Neural cell (in vitro differentiated cells): Measurements from ENCODE around the gene PITX1. TPM values are rescaled to one million over a fixed set of nuclear protein-coding genes. Genes with fewer than 3 reads are reported as not detected.

Experiments
- H2AFZ ChIP-seq: fragments of 200-600, 300-800 bp; sonication (generic), shearing (Covaris generic); 2 replicates; pipeline ENCODE4 v1.6.0; 2014; ENCODE audit warnings: low read depth, mild to moderate bottlenecking, antibody characterized with exemption, low read length, moderate library complexity
- H3F3A ChIP-seq: fragments of 200-600 bp; shearing (Covaris generic); 2 replicates; pipeline ENCODE4 v1.6.1; 2016; ENCODE audit warnings: mild to moderate bottlenecking, moderate library complexity, mixed read lengths, antibody characterized with exemption, low read length; ENCODE audit not compliant: insufficient read depth, poor library complexity, severe bottlenecking
- H3K27ac ChIP-seq: fragments of 200-600, 300-800 bp; sonication (generic), shearing (Covaris generic); 2 replicates; pipeline ENCODE4 v1.5.1; 2014; ENCODE audit warnings: mild to moderate bottlenecking, low read length, moderate library complexity
- H3K27me3 ChIP-seq: fragments of 300-800, 200-600 bp; sonication (generic), shearing (Covaris generic); 2 replicates; pipeline ENCODE4 v1.6.0; 2014; ENCODE audit warnings: mild to moderate bottlenecking, low read depth, low read length, moderate library complexity; ENCODE audit not compliant: insufficient read depth
- H3K36me3 ChIP-seq: fragments of 300-800, 200-600 bp; sonication (generic), shearing (Covaris generic); 2 replicates; pipeline ENCODE4 v1.5.1; 2014; ENCODE audit warnings: mild to moderate bottlenecking, antibody characterized with exemption, low read length, moderate library complexity; ENCODE audit not compliant: insufficient read depth
- H3K4me2 ChIP-seq: fragments of 300-800, 200-600 bp; sonication (generic), shearing (Covaris generic); 2 replicates; pipeline ENCODE4 v1.6.0; 2014; ENCODE audit warnings: mild to moderate bottlenecking, low read length
- H3K4me3 ChIP-seq: fragments of 300-800, 200-600 bp; sonication (generic), shearing (Covaris generic); 2 replicates; pipeline ENCODE4 v1.5.1; 2014; ENCODE audit warnings: mild to moderate bottlenecking, low read length, moderate library complexity
- H3K79me2 ChIP-seq: fragments of 200-600 bp; shearing (Covaris generic); replicated peaks from 2 replicates; pipeline ENCODE4 v1.6.0; 2014; ENCODE audit warnings: mild to moderate bottlenecking, low read length, moderate library complexity; ENCODE audit not compliant: insufficient read depth
- H3K9ac ChIP-seq: fragments of 300-800, 200-600 bp; sonication (generic), shearing (Covaris generic); 2 replicates; pipeline ENCODE4 v1.6.1; 2016; ENCODE audit warnings: mild to moderate bottlenecking, low read length, mixed read lengths
- H3K9me2 ChIP-seq: fragments of 200-600 bp; shearing (Covaris generic); 2 replicates; pipeline ENCODE4 v1.6.1; 2016; ENCODE audit warnings: mild to moderate bottlenecking, low read length, mixed read lengths; ENCODE audit not compliant: insufficient read depth
- H3K9me3 ChIP-seq: fragments of 200-600, 300-800 bp; sonication (generic), shearing (Covaris generic); 2 replicates; pipeline ENCODE4 v1.6.1; 2016; ENCODE audit warnings: mild to moderate bottlenecking, mixed run types, low read length, moderate library complexity, mixed read lengths
- H4K20me1 ChIP-seq: fragments of 200-600 bp; shearing (Covaris generic); 2 replicates; pipeline ENCODE4 v1.6.1; 2016; ENCODE audit warnings: mild to moderate bottlenecking, mixed run types; ENCODE audit not compliant: insufficient read depth
- EZH2 ChIP-seq: fragments of 200-600, 300-800 bp; shearing (Covaris generic), sonication (generic); IDR thresholded peaks from 2 replicates; pipeline ENCODE4 v1.6.1; 2014; ENCODE audit warnings: antibody characterized with exemption, low read length, borderline replicate concordance, mild to moderate bottlenecking; ENCODE audit not compliant: insufficient read depth, poor library complexity, severe bottlenecking
- MXI1 ChIP-seq: fragments of 450-650 bp; conservative IDR thresholded peaks from 2 replicates; pipeline ENCODE4 v1.6.1; 2014; ENCODE audit warnings: antibody characterized with exemption, mild to moderate bottlenecking; ENCODE audit not compliant: poor library complexity, severe bottlenecking
- POLR2AphosphoS5 ChIP-seq: IDR thresholded peaks from 2 replicates; pipeline ENCODE4 v1.6.1; 2012
- RAD21 ChIP-seq: fragments of 450-650 bp; conservative IDR thresholded peaks from 2 replicates; pipeline ENCODE4 v1.6.1; 2014; ENCODE audit warnings: antibody characterized with exemption, mild to moderate bottlenecking, moderate library complexity
- SMC3 ChIP-seq: fragments of 450-650 bp; conservative IDR thresholded peaks from 2 replicates; pipeline ENCODE4 v1.6.1; 2014; ENCODE audit warnings: antibody characterized with exemption, mild to moderate bottlenecking, moderate library complexity; ENCODE audit not compliant: poor library complexity
- TAF1 ChIP-seq: IDR thresholded peaks from 2 replicates; pipeline ENCODE4 v1.6.1; 2012; ENCODE audit warnings: low read depth
- polyA plus RNA-seq: library from polyadenylated mRNA; depleted of rRNA; stranded (reverse); fragments of >200 nt; gene quantifications from 2 replicates; pipeline ENCODE4 v1.2.3, GENCODE V29; 2014
- TF ChIP-seq, protein P1 (sequence below): IDR thresholded peaks from 2 replicates; pipeline ENCODE4 v1.6.1; 2012; ENCODE audit warnings: borderline replicate concordance
- TF ChIP-seq, protein P2 (sequence below): fragments of 450-650 bp; IDR thresholded peaks from 2 replicates; pipeline ENCODE4 v1.5.1; 2014; ENCODE audit warnings: antibody characterized with exemption, mild to moderate bottlenecking, moderate library complexity; ENCODE audit not compliant: poor library complexity, severe bottlenecking

The PITX1 gene
- polyA plus RNA-seq, 1 donor from 2014 or later: not detected

DNA sequence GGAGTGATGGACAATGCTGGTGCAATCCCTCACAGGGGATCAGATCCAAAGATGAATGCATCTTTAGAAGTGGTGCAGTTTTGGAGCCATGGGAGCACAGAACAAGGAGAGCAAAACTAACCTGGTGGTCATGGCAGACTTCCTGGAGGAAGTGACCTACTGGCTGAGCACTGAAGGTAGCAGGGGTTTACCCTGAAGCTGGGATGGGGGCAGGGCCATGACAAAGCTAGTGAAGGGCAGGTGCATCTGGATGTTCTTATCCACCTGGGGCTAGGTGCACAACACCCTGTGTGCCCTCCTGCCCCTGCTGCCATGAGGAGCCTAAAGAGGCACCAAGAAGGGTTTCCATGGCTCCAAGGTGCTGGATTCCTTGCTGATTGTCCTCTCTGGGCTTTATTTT is 11.5 kb upstream of the PITX1 start:
- Histone ChIP-seq H2AFZ (no peak overlapping the region), H3K9ac (no peak overlapping the region), H3K4me2 (no peak overlapping the region), H3K27me3 (peaks cover 79% of the 10 kb centered on the region), H3K79me2 (no peaks in the 10 kb centered on the region), H3K9me2 (no peaks in the 10 kb centered on the region), H3K27ac (no peak overlapping the region), H3F3A (no peaks in the 10 kb centered on the region), H3K36me3 (no peaks in the 10 kb centered on the region), H3K4me3 (no peak overlapping the region), H3K9me3 (no peaks in the 10 kb centered on the region), H4K20me1 (no peaks in the 10 kb centered on the region)
- TF ChIP-seq POLR2AphosphoS5: no peak
- no peak for TF ChIP-seq TAF1
- TF ChIP-seq, protein P1, sequence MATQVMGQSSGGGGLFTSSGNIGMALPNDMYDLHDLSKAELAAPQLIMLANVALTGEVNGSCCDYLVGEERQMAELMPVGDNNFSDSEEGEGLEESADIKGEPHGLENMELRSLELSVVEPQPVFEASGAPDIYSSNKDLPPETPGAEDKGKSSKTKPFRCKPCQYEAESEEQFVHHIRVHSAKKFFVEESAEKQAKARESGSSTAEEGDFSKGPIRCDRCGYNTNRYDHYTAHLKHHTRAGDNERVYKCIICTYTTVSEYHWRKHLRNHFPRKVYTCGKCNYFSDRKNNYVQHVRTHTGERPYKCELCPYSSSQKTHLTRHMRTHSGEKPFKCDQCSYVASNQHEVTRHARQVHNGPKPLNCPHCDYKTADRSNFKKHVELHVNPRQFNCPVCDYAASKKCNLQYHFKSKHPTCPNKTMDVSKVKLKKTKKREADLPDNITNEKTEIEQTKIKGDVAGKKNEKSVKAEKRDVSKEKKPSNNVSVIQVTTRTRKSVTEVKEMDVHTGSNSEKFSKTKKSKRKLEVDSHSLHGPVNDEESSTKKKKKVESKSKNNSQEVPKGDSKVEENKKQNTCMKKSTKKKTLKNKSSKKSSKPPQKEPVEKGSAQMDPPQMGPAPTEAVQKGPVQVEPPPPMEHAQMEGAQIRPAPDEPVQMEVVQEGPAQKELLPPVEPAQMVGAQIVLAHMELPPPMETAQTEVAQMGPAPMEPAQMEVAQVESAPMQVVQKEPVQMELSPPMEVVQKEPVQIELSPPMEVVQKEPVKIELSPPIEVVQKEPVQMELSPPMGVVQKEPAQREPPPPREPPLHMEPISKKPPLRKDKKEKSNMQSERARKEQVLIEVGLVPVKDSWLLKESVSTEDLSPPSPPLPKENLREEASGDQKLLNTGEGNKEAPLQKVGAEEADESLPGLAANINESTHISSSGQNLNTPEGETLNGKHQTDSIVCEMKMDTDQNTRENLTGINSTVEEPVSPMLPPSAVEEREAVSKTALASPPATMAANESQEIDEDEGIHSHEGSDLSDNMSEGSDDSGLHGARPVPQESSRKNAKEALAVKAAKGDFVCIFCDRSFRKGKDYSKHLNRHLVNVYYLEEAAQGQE: no peak
- TF ChIP-seq MXI1: no peak
- TF ChIP-seq EZH2: no peak

DNA sequence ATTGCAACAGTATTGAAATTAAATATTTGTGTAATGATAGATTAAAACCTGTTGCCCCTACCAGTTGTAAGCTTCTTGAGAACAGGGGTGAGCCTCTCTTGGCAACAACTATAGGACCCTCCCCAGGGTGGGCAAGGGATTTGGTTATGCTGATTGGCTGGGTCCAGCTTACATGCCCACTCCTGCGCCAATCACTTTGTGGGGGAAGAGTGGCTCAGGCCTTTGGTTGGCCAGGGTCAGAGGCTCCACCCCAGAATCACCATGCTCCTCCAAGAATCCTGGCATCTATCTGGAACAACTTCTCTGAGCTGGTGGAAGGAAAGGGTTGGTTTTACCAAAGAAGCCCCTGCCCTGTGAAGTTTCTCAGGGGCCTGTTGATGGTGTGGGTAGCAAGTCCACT is 8.6 kb upstream of the PITX1 start:
- no peaks in the 10 kb centered on the region for H3K79me2 ChIP-seq
- TF ChIP-seq RAD21 (no peak), EZH2 (no peak), SMC3 (no peak)
- TF ChIP-seq, protein P1: no peak
- TF ChIP-seq, protein P2, sequence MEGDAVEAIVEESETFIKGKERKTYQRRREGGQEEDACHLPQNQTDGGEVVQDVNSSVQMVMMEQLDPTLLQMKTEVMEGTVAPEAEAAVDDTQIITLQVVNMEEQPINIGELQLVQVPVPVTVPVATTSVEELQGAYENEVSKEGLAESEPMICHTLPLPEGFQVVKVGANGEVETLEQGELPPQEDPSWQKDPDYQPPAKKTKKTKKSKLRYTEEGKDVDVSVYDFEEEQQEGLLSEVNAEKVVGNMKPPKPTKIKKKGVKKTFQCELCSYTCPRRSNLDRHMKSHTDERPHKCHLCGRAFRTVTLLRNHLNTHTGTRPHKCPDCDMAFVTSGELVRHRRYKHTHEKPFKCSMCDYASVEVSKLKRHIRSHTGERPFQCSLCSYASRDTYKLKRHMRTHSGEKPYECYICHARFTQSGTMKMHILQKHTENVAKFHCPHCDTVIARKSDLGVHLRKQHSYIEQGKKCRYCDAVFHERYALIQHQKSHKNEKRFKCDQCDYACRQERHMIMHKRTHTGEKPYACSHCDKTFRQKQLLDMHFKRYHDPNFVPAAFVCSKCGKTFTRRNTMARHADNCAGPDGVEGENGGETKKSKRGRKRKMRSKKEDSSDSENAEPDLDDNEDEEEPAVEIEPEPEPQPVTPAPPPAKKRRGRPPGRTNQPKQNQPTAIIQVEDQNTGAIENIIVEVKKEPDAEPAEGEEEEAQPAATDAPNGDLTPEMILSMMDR: no peak

More for the DNA sequence above, 8.6 kb upstream of the PITX1 start:
- no peaks in the 10 kb centered on the region for H4K20me1 ChIP-seq
- H3K36me3 ChIP-seq: no peaks in the 10 kb centered on the region
- no peaks in the 10 kb centered on the region for H3K9me3 ChIP-seq
- no peak overlapping the region for H3K4me2 ChIP-seq
- no peaks in the 10 kb centered on the region for H3K9me2 ChIP-seq
- no peak overlapping the region for H3K4me3 ChIP-seq
- no peak overlapping the region for H3K9ac ChIP-seq
- H3K27me3 ChIP-seq: peaks cover 85% of the 10 kb centered on the region
- H3K27ac ChIP-seq: no peak overlapping the region
- H3F3A ChIP-seq: no peaks in the 10 kb centered on the region
- no peak overlapping the region for H2AFZ ChIP-seq
